Stimulated activated CD8-positive, alpha-beta memory T cell treated with anti-CD3 and anti-CD28 coated beads, Interleukin-4, amount 100 ng/mL, for 4 hours (primary cell): Measurements from ENCODE around the gene TLCD1.

Source experiments
- DNase-seq, 2 donors: peaks; one replicate each; pipeline ENCODE4 v3.0.0-alpha.2; 2020; ENCODE audit warnings: low read depth in 2 of 2, low spot score in 1 of 2

Gene TLCD1

DNA sequence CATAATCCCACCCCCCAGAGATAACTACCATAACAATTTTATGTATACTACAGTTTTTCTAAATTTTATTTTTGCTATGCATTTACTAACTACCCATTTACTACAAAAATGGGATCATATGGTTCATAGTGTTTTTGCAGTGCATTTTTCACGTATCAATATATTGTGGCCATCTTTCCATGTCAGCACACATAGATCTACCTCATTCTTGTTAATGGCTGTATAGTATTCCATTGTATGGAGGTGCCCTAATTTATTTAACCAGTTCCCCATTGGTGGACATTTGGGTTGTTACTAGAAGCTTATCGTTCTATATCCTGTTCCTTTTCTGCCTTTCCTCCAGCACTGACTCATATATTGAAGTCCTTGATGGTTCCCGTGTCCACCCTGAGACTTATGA, 37.0 kb downstream of the TLCD1 start:
- DNase-seq: no peak

DNA sequence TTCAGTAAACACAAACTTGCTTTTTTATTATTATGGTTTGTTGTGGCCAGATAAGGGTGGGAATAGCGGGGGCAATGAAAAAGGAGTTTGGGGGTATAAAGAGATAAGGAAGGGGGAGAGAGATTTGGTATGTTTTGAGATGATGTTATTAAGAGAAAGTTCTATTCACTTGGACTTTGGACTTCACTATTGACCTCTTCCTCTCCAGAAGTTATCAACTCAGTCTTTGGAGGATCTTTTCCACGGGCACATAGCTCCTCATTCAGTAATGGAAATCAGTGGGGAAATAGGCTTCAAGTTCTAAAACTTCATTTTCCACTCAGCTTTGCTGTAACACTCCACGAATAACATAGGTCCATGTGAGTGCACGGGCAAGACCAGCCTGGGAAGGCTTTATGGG, 37.6 kb downstream of the TLCD1 start:
- DNase-seq: no peak

- no peak for DNase-seq
Observed at GRCh38 chr17:28686296-28686695, 39.7 kb downstream of the TLCD1 start.

- DNase-seq: no peak
Observed at GRCh38 chr17:28685366-28685765, 40.7 kb downstream of the TLCD1 start.

DNA sequence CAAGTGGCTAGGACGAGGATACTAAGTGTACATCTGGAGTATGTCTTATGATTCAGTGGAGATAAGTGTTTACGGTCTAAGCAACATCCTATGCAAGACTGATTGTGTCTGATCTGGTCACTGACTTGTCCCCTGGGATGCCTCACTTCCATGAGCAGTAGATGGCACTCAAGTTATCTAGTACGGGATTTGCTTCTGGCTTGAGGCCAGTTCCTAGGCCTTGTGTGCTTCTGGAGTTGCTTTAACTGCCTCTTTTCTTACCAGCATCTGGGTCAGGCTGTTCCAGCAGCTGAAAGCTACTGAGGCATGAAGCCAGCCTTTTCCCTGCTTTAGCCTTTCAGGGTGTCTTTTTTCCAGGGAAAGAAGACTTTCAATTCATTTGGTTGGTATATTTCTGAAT, 41.1 kb downstream of the TLCD1 start:
- DNase-seq: no peak

- DNase-seq: no peak
Observed at GRCh38 chr17:28682655-28683054, 43.4 kb downstream of the TLCD1 start.

DNA sequence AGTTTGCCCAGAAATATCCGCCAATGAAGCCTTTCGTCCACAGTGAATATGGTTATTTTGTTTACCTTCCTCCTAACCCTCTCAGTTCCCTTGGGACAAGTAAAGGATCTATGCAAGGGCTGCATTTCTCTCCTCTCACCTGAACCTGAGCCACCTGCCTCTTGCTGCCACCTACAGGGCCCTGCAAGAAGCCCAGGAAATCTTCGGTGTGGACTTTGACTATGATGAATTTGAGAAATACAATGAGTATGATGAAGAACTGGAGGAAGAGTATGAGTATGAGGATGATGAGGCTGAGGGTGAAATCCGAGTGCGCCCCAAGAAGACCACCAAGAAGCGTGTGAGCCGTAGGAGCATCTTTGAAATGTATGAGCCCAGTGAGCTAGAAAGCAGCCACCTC, 50.1 kb downstream of the TLCD1 start:
- DNase-seq: no peak

DNA sequence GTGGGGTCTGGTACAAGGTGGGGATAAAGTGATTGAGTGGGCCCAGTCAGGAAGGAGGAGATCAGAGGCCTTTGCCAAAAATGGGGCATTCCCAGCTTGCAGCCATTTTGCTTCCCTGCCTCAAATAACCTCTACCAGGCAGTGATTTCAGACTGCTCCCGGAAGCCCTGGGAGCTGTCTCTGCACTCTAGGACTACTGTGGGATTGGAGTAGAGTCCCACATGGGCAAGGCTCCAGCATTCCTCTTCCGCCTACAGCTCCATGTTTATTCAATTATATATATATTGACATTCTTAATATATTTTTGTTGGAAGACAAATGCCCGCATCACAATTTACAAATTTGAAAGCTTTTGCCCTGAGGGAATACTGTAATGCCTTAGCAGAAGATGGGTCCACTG, 50.5 kb downstream of the TLCD1 start:
- DNase-seq: no peak
